ENCODE results near the gene FAM221B.

Gene FAM221B

GRCh38 chr9:35771075-35771433 is 57.5 kb downstream of the FAM221B start:
- no peak for TF ChIP-seq CTCF (IDR thresholded peaks at IDR 0.05; ENCODE audit: insufficient read depth, low read depth, low read length, missing control alignments)
- H3K4me3 ChIP-seq (ENCODE audit: low read depth, low read length) = no peak overlapping the region
- DNase-seq (ENCODE audit: low read depth) = no peak

GRCh38 chr9:35769763-35770162 is 58.8 kb downstream of the FAM221B start:
- no peak for TF ChIP-seq CTCF (IDR thresholded peaks at IDR 0.05; ENCODE audit: insufficient read depth, low read depth, low read length, missing control alignments)
- no peak for DNase-seq (ENCODE audit: low read depth)
- no peak overlapping the region for H3K4me3 ChIP-seq (ENCODE audit: low read depth, low read length)

- no peak for TF ChIP-seq CTCF (IDR thresholded peaks at IDR 0.05; ENCODE audit: insufficient read depth, low read depth, low read length, missing control alignments)
- H3K4me3 ChIP-seq (ENCODE audit: low read depth, low read length) = no peak overlapping the region
Measured at GRCh38 chr9:35767458-35767857, 61.1 kb downstream of the FAM221B start.

GRCh38 chr9:35766997-35767396 is 61.5 kb downstream of the FAM221B start:
- no peak for DNase-seq (ENCODE audit: low read depth)
- TF ChIP-seq CTCF (IDR thresholded peaks at IDR 0.05; ENCODE audit: insufficient read depth, low read depth, low read length, missing control alignments) = no peak
- no peak overlapping the region for H3K4me3 ChIP-seq (ENCODE audit: low read depth, low read length)

More at GRCh38 chr9:35767458-35767857, 61.1 kb downstream of the FAM221B start:
- no peak for DNase-seq (ENCODE audit: low read depth)

Data from GM12865 (cell line).